Uterus (tissue), 2 donors: ENCODE data around the gene FASTK.

Source experiments
- CTCF ChIP-seq, 4 experiments: fragments of 200-600 bp in 2 of 4; fragments of 450-650 bp in 2 of 4; sonication (generic) in 2 of 4; IDR thresholded peaks; one replicate each; pipeline ENCODE4 v1.5.1; 2016 to 2019; ENCODE audit warnings: antibody characterized with exemption in 4 of 4, mild to moderate bottlenecking in 2 of 4, moderate library complexity in 1 of 4
- POLR2A ChIP-seq, 2 donors: fragments of 450-650 bp; IDR thresholded peaks; one replicate each; pipeline ENCODE4 v1.6.1; 2016; ENCODE audit warnings: antibody characterized with exemption in 2 of 2, mild to moderate bottlenecking in 1 of 2, moderate library complexity in 1 of 2

- TF ChIP-seq POLR2A (IDR thresholded peaks at IDR 0.05) (no peak), CTCF (IDR thresholded peaks at IDR 0.05) (no peak)
These were observed 44.7 kb downstream of the FASTK start for GRCh38 chr7:151035902-151036301.
